GM23338 (cell line): Measurements from ENCODE around the gene CHRNA7. TPM values are rescaled to one million over a fixed set of nuclear protein-coding genes. Genes with fewer than 3 reads are reported as not detected.

Experiments
- ATAC-seq: fragments of 200-7000 bp; cut with Tn5 transposase; 3 replicates; pipeline ENCODE4 v1.9.1; 2020
- DNase-seq: peaks from one replicate; pipeline ENCODE4 v3.0.0-alpha.2; 2015; ENCODE audit warnings: low spot score
- H2AFZ ChIP-seq: fragments of 200-600 bp; sonication (generic); 2 replicates; pipeline ENCODE4 v1.8.0; 2016; ENCODE audit warnings: antibody characterized with exemption, mild to moderate bottlenecking, moderate library complexity
- H3F3A ChIP-seq: fragments of 200-600 bp; sonication (generic); replicated peaks from 2 replicates; pipeline ENCODE4 v1.8.0; 2017; ENCODE audit warnings: antibody characterized with exemption, mixed run types, low read depth
- H3K27ac ChIP-seq: fragments of 200-600 bp; sonication (generic); 2 replicates; pipeline ENCODE4 v1.6.1; 2016; ENCODE audit warnings: low read depth
- H3K27me3 ChIP-seq: fragments of 200-600 bp; sonication (generic); 2 replicates; pipeline ENCODE4 v1.8.0; 2016; ENCODE audit warnings: mild to moderate bottlenecking, mixed run types, moderate library complexity; ENCODE audit not compliant: insufficient read depth
- H3K36me3 ChIP-seq: fragments of 200-600 bp; sonication (generic); 2 replicates; pipeline ENCODE4 v1.8.0; 2016; ENCODE audit warnings: mild to moderate bottlenecking; ENCODE audit not compliant: insufficient read depth
- H3K4me1 ChIP-seq: fragments of 200-600 bp; sonication (generic); 2 replicates; pipeline ENCODE4 v1.8.0; 2016; ENCODE audit warnings: mild to moderate bottlenecking, moderate library complexity; ENCODE audit not compliant: insufficient read depth
- H3K4me2 ChIP-seq: fragments of 200-600 bp; sonication (generic); 2 replicates; pipeline ENCODE4 v1.7.1; 2017; ENCODE audit warnings: mixed run types
- H3K4me3 ChIP-seq: fragments of 200-600 bp; sonication (generic); 2 replicates; pipeline ENCODE4 v1.6.1; 2016; ENCODE audit warnings: mixed run types
- H3K79me2 ChIP-seq: fragments of 200-600 bp; sonication (generic); replicated peaks from 2 replicates; pipeline ENCODE4 v1.8.0; 2017; ENCODE audit warnings: mild to moderate bottlenecking; ENCODE audit not compliant: insufficient read depth
- H3K9me2 ChIP-seq: fragments of 200-600 bp; sonication (generic); 2 replicates; pipeline ENCODE4 v1.8.0; 2017; ENCODE audit not compliant: insufficient read depth
- H4K20me1 ChIP-seq: fragments of 200-600 bp; sonication (generic); replicated peaks from 2 replicates; pipeline ENCODE4 v1.8.0; 2017; ENCODE audit warnings: mild to moderate bottlenecking; ENCODE audit not compliant: insufficient read depth
- H3K27ac Mint-ChIP-seq: 2 replicates; pipeline ENCODE4 v1.8.0; 2020; ENCODE audit warnings: inconsistent platforms, mild to moderate bottlenecking, moderate library complexity, mixed read lengths
- H3K27me3 Mint-ChIP-seq: 3 replicates; pipeline ENCODE4 v1.8.0; 2022; ENCODE audit warnings: low read depth, mild to moderate bottlenecking, moderate library complexity, mixed read lengths, inconsistent platforms; ENCODE audit not compliant: insufficient read depth, poor library complexity
- H3K36me3 Mint-ChIP-seq: 3 replicates; pipeline ENCODE4 v1.8.0; 2021; ENCODE audit warnings: low read depth, mild to moderate bottlenecking, inconsistent platforms, moderate library complexity, mixed read lengths
- H3K4me1 Mint-ChIP-seq: 3 replicates; pipeline ENCODE4 v1.8.0; 2020; ENCODE audit warnings: mild to moderate bottlenecking, inconsistent platforms, mixed read lengths
- H3K4me3 Mint-ChIP-seq: 3 replicates; pipeline ENCODE4 v1.8.0; 2021; ENCODE audit warnings: moderate library complexity, mild to moderate bottlenecking, inconsistent platforms, mixed read lengths
- H3K9me3 Mint-ChIP-seq: 3 replicates; pipeline ENCODE4 v1.8.0; 2020; ENCODE audit warnings: moderate library complexity, mild to moderate bottlenecking, inconsistent platforms, mixed read lengths
- CREB1 ChIP-seq: fragments of 250-450 bp; sonication (Bioruptor Pico); IDR thresholded peaks from 2 replicates; pipeline ENCODE4 v1.5.0; 2020; ENCODE audit warnings: low read depth, mild to moderate bottlenecking, moderate library complexity
- EZH2 ChIP-seq: fragments of 200-600 bp; sonication (generic); IDR thresholded peaks from one replicate; pipeline ENCODE4 v1.8.0; 2017; ENCODE audit warnings: antibody characterized with exemption, mild to moderate bottlenecking, low read depth; ENCODE audit not compliant: unreplicated experiment
- EZH2phosphoT487 ChIP-seq: fragments of 200-600 bp; sonication (generic); IDR thresholded peaks from one replicate; pipeline ENCODE4 v1.8.1; 2018; ENCODE audit warnings: antibody characterized with exemption; ENCODE audit not compliant: unreplicated experiment
- JUNB ChIP-seq: IDR thresholded peaks from one replicate; pipeline ENCODE4 v1.6.1; 2016; ENCODE audit warnings: antibody characterized with exemption; ENCODE audit not compliant: unreplicated experiment
- NANOG ChIP-seq: IDR thresholded peaks from 2 replicates; pipeline ENCODE4 v1.6.1; 2016; ENCODE audit warnings: antibody characterized with exemption, borderline replicate concordance
- STAT1 ChIP-seq: IDR thresholded peaks from one replicate; pipeline ENCODE4 v1.6.1; 2016; ENCODE audit warnings: antibody characterized with exemption; ENCODE audit not compliant: unreplicated experiment
- ZNF114 ChIP-seq: fragments of 250-450 bp; sonication (Bioruptor Pico); IDR thresholded peaks from 2 replicates; pipeline ENCODE4 v1.5.0; 2020; ENCODE audit warnings: mild to moderate bottlenecking, moderate library complexity
- ZNF331 ChIP-seq: fragments of 250-450 bp; sonication (Bioruptor Pico); IDR thresholded peaks from 2 replicates; pipeline ENCODE4 v1.5.0; 2020; ENCODE audit warnings: low read depth, mild to moderate bottlenecking, moderate library complexity
- polyA plus RNA-seq: library from polyadenylated mRNA; unstranded; fragments of >200 nt; fragmentation: Nextera tagmentation; extraction: Ambion mirVana; gene quantifications from 2 replicates; pipeline ENCODE4 v1.2.1, GENCODE V29; 2016
- total RNA-seq: library from RNA; depleted of rRNA; stranded (reverse); fragments of >200 nt; shearing (Covaris generic); gene quantifications from 2 replicates; pipeline ENCODE4 v1.2.3, GENCODE V29; 2014
- TF ChIP-seq, protein P1 (sequence below), 2 experiments: fragments of 200-600 bp in 1 of 2; sonication (generic) in 1 of 2; conservative IDR thresholded peaks; 2 replicates each; pipeline versions ENCODE4 v1.5.1 to v1.6.1; 2016 to 2017; ENCODE audit warnings: antibody characterized with exemption in 2 of 2, low read depth in 2 of 2, mild to moderate bottlenecking in 2 of 2, moderate library complexity in 1 of 2
- TF ChIP-seq, protein P2 (sequence below): IDR thresholded peaks from one replicate; pipeline ENCODE4 v1.6.1; 2018; ENCODE audit warnings: antibody characterized with exemption; ENCODE audit not compliant: unreplicated experiment
- TF ChIP-seq, protein P3 (sequence below): fragments of 250-450 bp; sonication (Bioruptor Pico); IDR thresholded peaks from 2 replicates; pipeline ENCODE4 v1.5.0; 2020; ENCODE audit warnings: mild to moderate bottlenecking, moderate library complexity

CHRNA7 gene
- total and polyA plus RNA-seq, 2 experiments from 2014 or later: 4.6 to 8.2 TPM

DNA sequence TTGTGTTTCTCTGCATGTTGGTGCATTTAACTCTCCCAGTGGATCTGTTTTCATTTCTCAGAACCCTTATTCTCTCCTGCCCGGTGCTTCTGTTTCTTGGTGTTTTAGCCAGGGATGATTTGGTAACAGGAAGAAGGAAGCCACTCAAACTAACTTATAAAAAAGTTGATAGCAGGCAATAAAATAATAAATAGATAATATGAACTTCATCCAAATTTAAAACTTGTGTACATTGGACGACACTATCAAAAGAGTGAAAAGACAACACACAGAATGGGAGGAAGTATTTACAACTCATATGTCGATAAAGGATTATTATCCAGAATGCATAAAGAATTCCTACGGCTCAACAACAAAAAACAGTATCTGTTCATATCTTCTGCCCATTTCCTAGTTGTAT lies 37.3 kb upstream of the CHRNA7 start:
- TF ChIP-seq EZH2phosphoT487 (no peak), NANOG (no peak), ZNF331 (CRISPR knock-in tag) (no peak), CREB1 (CRISPR knock-in tag) (no peak), EZH2 (no peak), ZNF114 (CRISPR knock-in tag) (no peak), STAT1 (no peak), JUNB (no peak)
- TF ChIP-seq, protein P1, sequence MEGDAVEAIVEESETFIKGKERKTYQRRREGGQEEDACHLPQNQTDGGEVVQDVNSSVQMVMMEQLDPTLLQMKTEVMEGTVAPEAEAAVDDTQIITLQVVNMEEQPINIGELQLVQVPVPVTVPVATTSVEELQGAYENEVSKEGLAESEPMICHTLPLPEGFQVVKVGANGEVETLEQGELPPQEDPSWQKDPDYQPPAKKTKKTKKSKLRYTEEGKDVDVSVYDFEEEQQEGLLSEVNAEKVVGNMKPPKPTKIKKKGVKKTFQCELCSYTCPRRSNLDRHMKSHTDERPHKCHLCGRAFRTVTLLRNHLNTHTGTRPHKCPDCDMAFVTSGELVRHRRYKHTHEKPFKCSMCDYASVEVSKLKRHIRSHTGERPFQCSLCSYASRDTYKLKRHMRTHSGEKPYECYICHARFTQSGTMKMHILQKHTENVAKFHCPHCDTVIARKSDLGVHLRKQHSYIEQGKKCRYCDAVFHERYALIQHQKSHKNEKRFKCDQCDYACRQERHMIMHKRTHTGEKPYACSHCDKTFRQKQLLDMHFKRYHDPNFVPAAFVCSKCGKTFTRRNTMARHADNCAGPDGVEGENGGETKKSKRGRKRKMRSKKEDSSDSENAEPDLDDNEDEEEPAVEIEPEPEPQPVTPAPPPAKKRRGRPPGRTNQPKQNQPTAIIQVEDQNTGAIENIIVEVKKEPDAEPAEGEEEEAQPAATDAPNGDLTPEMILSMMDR (conservative IDR thresholded peaks at IDR 0.05; ENCODE audit: low read depth in 2 of 2): no peak
- TF ChIP-seq, protein P2, sequence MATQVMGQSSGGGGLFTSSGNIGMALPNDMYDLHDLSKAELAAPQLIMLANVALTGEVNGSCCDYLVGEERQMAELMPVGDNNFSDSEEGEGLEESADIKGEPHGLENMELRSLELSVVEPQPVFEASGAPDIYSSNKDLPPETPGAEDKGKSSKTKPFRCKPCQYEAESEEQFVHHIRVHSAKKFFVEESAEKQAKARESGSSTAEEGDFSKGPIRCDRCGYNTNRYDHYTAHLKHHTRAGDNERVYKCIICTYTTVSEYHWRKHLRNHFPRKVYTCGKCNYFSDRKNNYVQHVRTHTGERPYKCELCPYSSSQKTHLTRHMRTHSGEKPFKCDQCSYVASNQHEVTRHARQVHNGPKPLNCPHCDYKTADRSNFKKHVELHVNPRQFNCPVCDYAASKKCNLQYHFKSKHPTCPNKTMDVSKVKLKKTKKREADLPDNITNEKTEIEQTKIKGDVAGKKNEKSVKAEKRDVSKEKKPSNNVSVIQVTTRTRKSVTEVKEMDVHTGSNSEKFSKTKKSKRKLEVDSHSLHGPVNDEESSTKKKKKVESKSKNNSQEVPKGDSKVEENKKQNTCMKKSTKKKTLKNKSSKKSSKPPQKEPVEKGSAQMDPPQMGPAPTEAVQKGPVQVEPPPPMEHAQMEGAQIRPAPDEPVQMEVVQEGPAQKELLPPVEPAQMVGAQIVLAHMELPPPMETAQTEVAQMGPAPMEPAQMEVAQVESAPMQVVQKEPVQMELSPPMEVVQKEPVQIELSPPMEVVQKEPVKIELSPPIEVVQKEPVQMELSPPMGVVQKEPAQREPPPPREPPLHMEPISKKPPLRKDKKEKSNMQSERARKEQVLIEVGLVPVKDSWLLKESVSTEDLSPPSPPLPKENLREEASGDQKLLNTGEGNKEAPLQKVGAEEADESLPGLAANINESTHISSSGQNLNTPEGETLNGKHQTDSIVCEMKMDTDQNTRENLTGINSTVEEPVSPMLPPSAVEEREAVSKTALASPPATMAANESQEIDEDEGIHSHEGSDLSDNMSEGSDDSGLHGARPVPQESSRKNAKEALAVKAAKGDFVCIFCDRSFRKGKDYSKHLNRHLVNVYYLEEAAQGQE: no peak
- TF ChIP-seq, protein P3, sequence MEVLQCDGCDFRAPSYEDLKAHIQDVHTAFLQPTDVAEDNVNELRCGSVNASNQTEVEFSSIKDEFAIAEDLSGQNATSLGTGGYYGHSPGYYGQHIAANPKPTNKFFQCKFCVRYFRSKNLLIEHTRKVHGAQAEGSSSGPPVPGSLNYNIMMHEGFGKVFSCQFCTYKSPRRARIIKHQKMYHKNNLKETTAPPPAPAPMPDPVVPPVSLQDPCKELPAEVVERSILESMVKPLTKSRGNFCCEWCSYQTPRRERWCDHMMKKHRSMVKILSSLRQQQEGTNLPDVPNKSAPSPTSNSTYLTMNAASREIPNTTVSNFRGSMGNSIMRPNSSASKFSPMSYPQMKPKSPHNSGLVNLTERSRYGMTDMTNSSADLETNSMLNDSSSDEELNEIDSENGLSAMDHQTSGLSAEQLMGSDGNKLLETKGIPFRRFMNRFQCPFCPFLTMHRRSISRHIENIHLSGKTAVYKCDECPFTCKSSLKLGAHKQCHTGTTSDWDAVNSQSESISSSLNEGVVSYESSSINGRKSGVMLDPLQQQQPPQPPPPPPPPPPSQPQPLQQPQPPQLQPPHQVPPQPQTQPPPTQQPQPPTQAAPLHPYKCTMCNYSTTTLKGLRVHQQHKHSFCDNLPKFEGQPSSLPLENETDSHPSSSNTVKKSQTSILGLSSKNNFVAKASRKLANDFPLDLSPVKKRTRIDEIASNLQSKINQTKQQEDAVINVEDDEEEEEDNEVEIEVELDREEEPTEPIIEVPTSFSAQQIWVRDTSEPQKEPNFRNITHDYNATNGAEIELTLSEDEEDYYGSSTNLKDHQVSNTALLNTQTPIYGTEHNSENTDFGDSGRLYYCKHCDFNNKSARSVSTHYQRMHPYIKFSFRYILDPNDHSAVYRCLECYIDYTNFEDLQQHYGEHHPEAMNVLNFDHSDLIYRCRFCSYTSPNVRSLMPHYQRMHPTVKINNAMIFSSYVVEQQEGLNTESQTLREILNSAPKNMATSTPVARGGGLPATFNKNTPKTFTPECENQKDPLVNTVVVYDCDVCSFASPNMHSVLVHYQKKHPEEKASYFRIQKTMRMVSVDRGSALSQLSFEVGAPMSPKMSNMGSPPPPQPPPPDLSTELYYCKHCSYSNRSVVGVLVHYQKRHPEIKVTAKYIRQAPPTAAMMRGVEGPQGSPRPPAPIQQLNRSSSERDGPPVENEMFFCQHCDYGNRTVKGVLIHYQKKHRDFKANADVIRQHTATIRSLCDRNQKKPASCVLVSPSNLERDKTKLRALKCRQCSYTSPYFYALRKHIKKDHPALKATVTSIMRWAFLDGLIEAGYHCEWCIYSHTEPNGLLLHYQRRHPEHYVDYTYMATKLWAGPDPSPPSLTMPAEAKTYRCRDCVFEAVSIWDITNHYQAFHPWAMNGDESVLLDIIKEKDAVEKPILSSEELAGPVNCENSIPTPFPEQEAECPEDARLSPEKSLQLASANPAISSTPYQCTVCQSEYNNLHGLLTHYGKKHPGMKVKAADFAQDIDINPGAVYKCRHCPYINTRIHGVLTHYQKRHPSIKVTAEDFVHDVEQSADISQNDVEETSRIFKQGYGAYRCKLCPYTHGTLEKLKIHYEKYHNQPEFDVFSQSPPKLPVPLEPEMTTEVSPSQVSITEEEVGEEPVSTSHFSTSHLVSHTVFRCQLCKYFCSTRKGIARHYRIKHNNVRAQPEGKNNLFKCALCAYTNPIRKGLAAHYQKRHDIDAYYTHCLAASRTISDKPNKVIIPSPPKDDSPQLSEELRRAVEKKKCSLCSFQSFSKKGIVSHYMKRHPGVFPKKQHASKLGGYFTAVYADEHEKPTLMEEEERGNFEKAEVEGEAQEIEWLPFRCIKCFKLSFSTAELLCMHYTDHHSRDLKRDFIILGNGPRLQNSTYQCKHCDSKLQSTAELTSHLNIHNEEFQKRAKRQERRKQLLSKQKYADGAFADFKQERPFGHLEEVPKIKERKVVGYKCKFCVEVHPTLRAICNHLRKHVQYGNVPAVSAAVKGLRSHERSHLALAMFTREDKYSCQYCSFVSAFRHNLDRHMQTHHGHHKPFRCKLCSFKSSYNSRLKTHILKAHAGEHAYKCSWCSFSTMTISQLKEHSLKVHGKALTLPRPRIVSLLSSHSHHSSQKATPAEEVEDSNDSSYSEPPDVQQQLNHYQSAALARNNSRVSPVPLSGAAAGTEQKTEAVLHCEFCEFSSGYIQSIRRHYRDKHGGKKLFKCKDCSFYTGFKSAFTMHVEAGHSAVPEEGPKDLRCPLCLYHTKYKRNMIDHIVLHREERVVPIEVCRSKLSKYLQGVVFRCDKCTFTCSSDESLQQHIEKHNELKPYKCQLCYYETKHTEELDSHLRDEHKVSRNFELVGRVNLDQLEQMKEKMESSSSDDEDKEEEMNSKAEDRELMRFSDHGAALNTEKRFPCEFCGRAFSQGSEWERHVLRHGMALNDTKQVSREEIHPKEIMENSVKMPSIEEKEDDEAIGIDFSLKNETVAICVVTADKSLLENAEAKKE (CRISPR knock-in tag): no peak
- Mint-ChIP-seq H3K27me3 (peaks cover 3% of the 10 kb centered on the region), H3K27ac (no peak overlapping the region), H3K4me3 (no peak overlapping the region), H3K9me3 (no peaks in the 10 kb centered on the region), H3K4me1 (no peaks in the 10 kb centered on the region), H3K36me3 (no peaks in the 10 kb centered on the region)
- H2AFZ ChIP-seq: no peak overlapping the region
- no peaks in the 10 kb centered on the region for H3K4me1 ChIP-seq
- H3K4me3 ChIP-seq: no peak overlapping the region
- H4K20me1 ChIP-seq: no peaks in the 10 kb centered on the region
- no peaks in the 10 kb centered on the region for H3F3A ChIP-seq
- no peak for ATAC-seq
- H3K27ac ChIP-seq: no peak overlapping the region
- no peaks in the 10 kb centered on the region for H3K9me2 ChIP-seq
- DNase-seq: no peak
- no peaks in the 10 kb centered on the region for H3K27me3 ChIP-seq
- no peaks in the 10 kb centered on the region for H3K79me2 ChIP-seq
- H3K36me3 ChIP-seq: no peaks in the 10 kb centered on the region
- no peak overlapping the region for H3K4me2 ChIP-seq
